NCI-H446 treated with DMSO at 0.1 percent for 48 hours (cell line): ENCODE results near the gene LMOD3.

Experiments used
- DNase-seq: peaks from one replicate; lab custom pipeline; 2025; lab: John Stamatoyannopoulos, UW

Gene LMOD3

DNA sequence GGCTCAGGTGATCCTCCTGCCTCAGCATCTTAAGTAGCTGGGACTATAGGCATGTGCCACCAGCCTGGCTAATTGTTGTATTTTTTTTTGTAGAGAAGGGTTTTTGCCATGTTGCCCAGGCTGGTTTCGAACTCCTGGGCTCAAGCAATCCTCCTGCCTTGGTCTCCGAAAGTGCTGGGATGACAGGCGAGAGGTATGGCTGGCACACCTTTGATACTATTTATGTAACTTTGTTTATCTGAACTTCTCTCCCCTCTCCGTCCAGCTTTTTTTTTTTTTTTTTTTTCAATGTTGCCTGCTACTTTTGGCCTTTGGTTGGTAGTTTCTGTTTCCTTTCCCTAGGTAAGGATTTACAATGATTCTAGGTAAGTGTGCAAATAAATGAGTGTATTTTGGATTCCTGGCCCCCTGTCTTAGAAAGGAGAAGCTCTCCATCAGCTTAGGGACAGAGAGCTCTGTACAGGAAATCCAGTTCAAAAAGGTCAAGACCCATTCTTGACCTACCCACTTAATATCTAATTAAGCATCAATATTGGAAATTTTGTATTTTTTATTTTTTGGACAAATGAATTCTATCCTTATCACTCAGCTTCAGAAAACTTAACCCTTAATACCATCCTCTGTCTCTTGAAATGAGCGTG lies 30.9 kb downstream of the LMOD3 start:
- no peak for DNase-seq

GRCh38 chr3:69090021-69090420 lies 32.4 kb downstream of the LMOD3 start:
- DNase-seq = no peak

DNA sequence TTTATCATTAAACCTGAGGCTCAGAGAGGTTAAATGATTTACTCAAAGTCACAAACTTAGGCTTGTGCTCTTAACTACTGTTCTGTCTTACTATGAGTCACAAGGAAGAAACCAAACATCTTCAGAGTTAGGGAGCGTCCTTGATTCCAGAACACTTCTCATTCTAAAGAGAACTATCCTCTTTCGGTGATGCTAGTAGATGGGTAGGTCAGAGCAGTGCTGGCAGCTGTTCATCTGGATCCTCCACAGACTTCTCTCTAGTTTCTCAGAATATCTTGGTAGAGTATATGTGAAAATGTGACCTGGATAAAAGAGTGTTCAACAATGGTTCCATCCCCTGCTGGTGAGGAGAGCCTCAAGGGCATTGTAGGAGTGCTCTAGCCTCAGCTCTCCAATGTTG lies 34.3 kb downstream of the LMOD3 start:
- DNase-seq = no peak

DNA sequence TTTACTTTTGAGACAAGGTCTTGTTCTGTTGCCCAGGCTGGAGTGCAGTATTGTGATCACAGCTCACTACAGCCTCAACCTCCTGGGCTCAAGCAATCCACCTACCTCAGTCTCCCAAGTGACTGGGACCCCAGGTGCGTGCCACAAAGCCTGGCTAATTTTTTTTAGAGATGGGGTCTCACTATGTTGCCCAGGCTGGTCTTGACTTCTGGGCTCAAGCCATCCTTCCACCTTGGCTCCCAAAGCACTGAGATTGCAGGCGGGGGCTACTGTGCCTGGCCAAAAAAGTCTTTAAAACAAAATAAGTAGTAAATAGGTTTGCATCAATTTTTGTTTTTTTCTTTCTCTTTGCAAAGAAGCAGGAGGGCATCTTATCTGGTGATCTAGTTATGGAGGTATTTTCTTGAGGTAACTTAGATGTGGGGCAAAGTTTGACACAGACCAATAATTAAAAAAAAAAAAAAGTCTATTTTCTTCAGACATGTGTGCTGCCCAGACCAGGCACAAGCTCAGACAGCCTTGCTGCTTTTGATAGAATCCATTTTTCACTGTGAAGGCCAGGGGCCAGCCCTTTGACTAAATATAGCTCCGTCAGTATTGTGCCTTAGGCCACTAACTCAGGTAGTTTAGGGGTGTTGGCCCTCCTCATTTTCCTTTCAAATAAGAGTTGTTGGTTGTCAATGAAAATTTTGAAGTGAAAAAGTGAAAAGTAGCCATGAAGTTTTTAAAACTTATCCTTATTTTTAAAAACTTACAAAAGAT lies 35.2 kb downstream of the LMOD3 start:
- DNase-seq = no peak

GRCh38 chr3:69085833-69086722 lies 36.3 kb downstream of the LMOD3 start:
- peak; percentile 81 for DNase-seq

- no peak for DNase-seq
Measured at GRCh38 chr3:69085168-69085832, 37.1 kb downstream of the LMOD3 start.

DNA sequence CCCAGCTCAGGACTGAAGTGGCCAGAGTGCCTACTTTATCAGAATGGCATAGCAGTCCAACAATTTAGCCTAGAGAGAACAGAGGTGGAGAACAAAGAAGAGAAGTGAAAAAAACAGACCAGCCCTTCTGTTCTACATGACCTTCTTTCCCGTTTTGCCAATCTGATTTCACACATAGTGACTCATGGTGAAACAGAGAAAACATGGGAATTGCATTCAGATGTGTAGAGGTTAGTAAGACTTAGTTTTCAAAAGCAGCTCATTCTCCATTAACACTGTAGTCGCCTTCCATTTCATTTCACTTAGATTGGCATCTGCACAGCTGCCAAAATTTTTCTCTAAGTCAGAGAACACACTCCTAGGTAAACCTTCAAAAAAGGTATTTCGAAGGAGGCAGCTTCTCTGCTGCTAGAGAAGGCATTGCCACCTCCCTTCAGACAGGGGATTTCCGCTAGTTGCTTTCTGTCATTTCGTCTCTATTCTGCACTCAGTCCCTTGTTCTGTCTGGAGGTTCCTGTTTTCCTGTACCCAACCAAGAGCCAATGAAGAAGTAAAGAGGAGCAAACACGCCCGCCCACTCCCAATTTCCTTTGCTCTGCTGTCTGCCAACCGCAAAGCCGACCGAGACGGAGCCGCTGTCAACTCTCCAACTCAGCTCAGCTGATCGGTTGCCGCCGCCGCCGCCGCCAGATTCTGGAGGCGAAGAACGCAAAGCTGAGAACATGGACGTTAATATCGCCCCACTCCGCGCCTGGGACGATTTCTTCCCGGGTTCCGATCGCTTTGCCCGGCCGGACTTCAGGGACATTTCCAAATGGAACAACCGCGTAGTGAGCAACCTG lies 37.8 kb downstream of the LMOD3 start, which contains the start of gene ARL6IP5:
Gene ARL6IP5, plus strand, starts transcription at position 612 of the 842 bp plus-strand sequence. Its CDS starts 111 bp downstream, at position 723.
- DNase-seq = peak; percentile 65

- no peak for DNase-seq
Measured at GRCh38 chr3:69082805-69083204, 39.6 kb downstream of the LMOD3 start.

- DNase-seq = no peak
Measured at GRCh38 chr3:69082361-69082760, 40.0 kb downstream of the LMOD3 start.

- DNase-seq = peak; percentile 17
Measured at GRCh38 chr3:69081583-69082262, 40.7 kb downstream of the LMOD3 start.

DNA sequence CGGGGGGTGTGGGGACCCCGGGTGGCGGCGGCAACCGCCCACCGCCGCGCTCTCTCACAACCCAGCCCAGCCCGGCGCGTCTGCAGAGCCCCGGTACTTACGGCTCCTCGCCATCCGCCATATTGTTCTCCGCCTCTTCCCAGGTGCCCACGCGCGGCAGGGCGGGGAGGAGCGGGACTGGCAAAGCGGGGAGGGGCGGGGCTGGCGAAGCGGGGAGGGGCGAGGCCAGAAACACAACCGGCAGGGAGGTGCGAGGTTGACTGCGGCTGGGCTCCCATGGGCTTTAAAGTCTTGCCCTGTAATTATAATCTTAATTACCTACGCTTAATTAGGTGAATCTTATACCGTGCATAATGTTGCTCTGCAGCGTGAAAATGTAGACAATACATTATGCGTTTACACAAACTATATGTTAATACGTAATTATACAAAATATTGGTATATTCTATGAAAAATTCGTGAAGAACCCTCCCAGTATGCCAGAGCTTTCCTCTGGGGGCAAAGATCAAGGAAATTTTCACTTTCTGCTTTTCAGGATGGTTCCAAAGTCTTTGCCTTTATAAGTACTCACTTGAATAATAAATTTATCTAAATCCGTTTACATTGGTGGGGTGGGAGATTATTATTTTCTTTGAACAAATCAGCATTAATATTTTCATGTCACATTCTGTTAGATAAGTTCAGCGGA lies 42.0 kb downstream of the LMOD3 start, which contains the start of gene UBA3:
Gene UBA3, minus strand, starts transcription at position 133 of the 688 bp plus-strand sequence. Its CDS starts 12 bp downstream, at position 121.
- DNase-seq = peak; percentile 58

DNA sequence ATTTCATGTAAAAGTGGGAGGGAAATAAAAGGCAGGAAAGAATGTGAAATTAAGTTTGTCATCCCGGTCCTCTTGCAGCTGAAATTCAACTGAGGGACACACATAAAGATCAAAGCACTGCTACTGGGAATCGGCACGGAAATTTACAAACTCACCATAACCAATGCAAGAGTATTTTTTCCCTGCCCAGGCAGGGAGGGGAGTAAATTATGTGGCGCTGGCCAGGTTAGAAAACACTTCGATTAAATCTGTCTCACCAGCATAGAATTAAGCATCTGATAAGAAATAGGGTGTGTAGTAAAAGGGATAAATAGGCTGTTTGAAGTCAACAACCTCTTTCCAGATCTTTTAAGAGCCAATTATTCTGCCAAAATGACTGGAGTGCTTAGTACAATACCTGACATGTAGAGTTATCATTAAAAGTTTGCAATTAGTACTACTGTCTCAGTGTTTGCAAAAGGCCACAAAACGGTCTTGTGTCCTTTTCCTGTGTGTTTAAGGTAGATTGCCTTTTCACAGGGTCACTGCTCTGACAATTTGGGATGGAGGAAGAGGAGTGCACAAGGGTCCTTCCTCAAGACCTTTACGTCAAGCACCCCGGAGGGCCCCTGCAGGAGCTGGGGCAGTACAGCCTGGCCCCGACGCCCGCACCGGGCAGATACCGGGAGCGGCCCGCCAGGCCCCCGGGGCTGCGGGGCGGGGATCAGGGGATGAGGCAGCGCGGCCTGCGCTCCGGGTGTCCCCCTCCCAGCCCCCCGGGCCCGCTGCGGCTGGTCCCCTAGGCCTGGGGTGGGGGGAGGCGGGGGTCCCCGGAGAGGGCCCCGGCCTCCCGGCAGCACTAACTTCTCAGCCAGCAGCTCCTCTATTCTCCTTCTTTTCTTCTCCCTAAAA lies 42.9 kb downstream of the LMOD3 start:
- no peak for DNase-seq

- DNase-seq = no peak
Measured at GRCh38 chr3:69072928-69073327, 49.5 kb downstream of the LMOD3 start.

DNA sequence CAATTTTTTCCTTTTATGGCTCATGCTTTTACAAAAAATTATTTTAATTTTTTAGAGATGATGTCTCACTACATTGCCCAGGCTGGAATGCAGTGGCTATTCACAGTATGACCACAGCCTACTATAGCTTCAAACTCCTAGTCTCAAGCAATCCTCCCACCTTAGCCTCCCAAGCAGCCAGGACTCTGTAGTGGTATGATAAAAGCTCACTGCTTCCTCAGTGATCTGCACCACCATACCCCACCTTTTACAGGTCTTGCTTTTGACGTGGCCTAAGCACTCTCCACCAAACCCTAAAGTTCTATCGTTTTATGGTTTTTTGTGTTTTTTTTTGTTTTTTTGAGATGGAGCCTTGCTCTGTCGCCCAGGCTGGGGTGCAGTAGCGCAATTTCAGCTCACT lies 56.3 kb downstream of the LMOD3 start:
- no peak for DNase-seq

DNA sequence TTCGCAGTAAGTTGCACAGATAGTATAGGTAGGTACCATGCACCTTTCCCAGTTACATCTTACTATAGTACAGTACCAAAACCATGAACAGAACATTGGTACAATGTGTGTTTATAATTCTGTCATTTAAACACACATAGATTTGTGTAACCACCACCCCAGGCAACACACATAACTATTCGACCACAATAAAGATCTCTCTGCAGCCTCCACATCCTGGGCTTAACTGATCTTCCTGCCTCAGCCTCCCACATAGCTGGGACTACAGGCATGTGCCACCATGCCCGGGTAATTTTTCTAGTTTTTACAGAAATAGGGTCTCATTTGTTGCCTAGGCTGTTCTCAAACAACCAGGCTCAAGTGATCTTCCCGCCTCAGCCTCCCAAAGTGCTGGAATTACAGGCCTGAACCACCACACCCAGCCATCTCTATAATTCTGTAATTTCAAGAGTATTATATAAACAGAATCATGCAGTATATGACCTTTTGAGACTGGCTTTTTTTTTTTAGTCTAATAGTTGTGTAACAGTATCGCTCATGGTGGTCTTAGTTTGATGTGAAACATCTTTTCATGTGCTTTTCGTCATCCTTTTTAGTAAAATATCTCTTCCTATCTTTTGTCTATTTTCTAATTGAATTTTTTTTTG lies 57.0 kb downstream of the LMOD3 start:
- DNase-seq = no peak

DNA sequence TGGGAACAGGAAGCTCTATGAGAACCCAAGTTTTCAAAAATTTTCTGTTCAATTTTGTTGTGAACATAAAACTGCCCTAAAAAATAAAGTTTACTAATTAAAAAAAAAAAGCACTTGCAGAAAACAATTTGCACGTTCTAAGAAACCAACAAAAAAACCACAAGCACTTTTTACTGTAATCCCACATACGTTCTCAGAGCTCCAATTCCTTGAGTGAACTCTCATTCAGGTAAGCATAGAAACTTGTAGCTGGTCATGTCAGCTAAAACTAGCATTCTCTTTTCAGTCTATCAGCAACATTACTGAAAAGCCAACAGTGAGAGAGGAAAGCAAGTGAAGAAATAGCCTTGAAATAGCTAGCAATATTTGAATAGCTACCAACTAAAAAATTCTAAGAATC lies 58.8 kb downstream of the LMOD3 start:
- DNase-seq = no peak

DNA sequence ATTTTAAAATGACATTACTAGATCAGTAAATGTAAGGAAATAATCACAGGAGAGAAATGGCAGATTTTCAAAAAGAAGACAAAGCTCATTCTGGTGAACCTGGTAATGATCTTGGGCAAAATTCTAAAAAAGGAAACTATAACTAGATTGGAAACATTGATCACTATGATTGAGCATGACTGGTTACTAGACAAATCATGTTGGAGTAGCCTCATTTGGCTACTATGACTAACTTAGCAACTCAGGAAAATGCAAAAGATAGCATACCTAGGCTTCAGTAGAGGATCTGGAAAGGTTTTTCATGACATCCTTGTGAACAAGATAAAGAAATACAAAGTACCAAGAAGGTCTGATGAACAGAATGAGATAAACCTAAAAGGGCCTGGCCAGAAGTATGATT lies 62.7 kb downstream of the LMOD3 start:
- no peak for DNase-seq

DNA sequence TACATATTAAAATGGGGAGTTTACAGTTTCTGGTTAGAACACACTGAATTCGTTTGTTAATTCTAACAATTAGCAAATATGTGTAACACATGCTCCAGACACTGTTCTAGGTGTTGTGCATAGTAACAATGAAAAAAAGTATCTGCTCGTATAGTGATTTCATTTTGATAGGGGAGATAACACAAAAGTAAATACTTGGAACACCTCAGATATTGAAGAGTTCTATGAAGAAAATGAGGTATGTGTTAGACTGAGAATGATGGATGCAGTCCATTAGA lies 63.5 kb downstream of the LMOD3 start:
- no peak for DNase-seq
